GM10847 (cell line): ENCODE results near the gene NPIPB13.
"Not testable (repeated sequence)": the region's sequence is repeated elsewhere in the genome, so short reads cannot be mapped to it uniquely, and the experiment has no call there.

Experiments
- POLR2A ChIP-seq: IDR thresholded peaks from 2 replicates; pipeline ENCODE4 v1.6.1; 2011; ENCODE audit not compliant: insufficient read length; ENCODE audit errors: extremely low read depth

NPIPB13 gene

GRCh38 chr16:30248379-30248778, at the start of gene NPIPB13:
NPIPB13 (minus strand) TSS chr16:30248479; CDS start chr16:30245573, 2,906 bp downstream.
- TF ChIP-seq POLR2A = not testable (repeated sequence)

GRCh38 chr16:30199049-30199448, 49.2 kb downstream of the NPIPB13 start, which contains the start of gene SULT1A3:
SULT1A3 (plus strand) TSS chr16:30199255; CDS start chr16:30200729, 1,474 bp downstream.
- not testable (repeated sequence) for TF ChIP-seq POLR2A
